RWPE1 (cell line): Measurements from ENCODE around the gene TMED8.

Experiments
- CTCF ChIA-PET: fragments of 350-600 bp; sonication (Branson Sonifier 250); formaldehyde crosslinking; extraction: SDS; loops from one replicate; lab custom pipeline; 2021; lab: Yijun Ruan, JAX
- POLR2A ChIA-PET: fragments of 400-600 bp; formaldehyde crosslinking; extraction: SDS; loops from one replicate; lab custom pipeline; 2020; ENCODE audit warnings: antibody characterized with exemption; ENCODE audit not compliant: low non-redundant PET; lab: Yijun Ruan, JAX
- DNase-seq: peaks from one replicate; pipeline ENCODE4 v3.0.0; 2012; ENCODE audit warnings: low spot score
- H3K27ac ChIP-seq: fragments of 450-650 bp; 2 replicates; pipeline ENCODE4 v1.5.1; 2017
- CTCF ChIP-seq: fragments of 450-650 bp; conservative IDR thresholded peaks from 2 replicates; pipeline ENCODE4 v1.5.1; 2017; ENCODE audit warnings: low read depth, mild to moderate bottlenecking

TMED8 gene

GRCh38 chr14:77314539-77315457 is 62.1 kb downstream of the TMED8 start:
- ChIA-PET POLR2A (no interaction called here), CTCF (interaction anchor here (0.6 to 2.6 kb wide), 9 partner anchors 7 to 439 kb away, joined by 3 to 49 read pairs (median 5); no protein-coding TSS in a partner anchor)
- H3K27ac ChIP-seq = peak overlapping the region; percentile 88
- DNase-seq = no peak
- TF ChIP-seq CTCF = no peak

- ChIA-PET POLR2A (interaction anchor here (0.5 kb wide), 1 partner anchor 44 kb away, joined by 6 read pairs; no protein-coding TSS in a partner anchor), CTCF (interaction anchor here (1.7 kb wide), 1 partner anchor 13 kb away, joined by 6 read pairs; no protein-coding TSS in a partner anchor)
- no peak for TF ChIP-seq CTCF
- DNase-seq = peak; percentile 71
- peak overlapping the region; percentile 88 for H3K27ac ChIP-seq
These were observed 62.9 kb downstream of the TMED8 start for GRCh38 chr14:77314043-77314442.

- peak overlapping the region; percentile 88 for H3K27ac ChIP-seq
- CTCF ChIA-PET = interaction anchor here (1.7 kb wide), 1 partner anchor 12 kb away, joined by 6 read pairs; no protein-coding TSS in a partner anchor
- TF ChIP-seq CTCF = no peak
- POLR2A ChIA-PET = interaction anchor here (0.5 kb wide), 1 partner anchor 43 kb away, joined by 6 read pairs; no protein-coding TSS in a partner anchor
- DNase-seq = no peak
These were observed 63.5 kb downstream of the TMED8 start for GRCh38 chr14:77313371-77313770.

GRCh38 chr14:77311217-77311616 is 65.7 kb downstream of the TMED8 start:
- POLR2A ChIA-PET = no interaction called here
- CTCF ChIA-PET = interaction anchor here (0.7 kb wide), 1 partner anchor 10 kb away, joined by 3 read pairs; no protein-coding TSS in a partner anchor
- TF ChIP-seq CTCF = no peak
- DNase-seq = no peak
- H3K27ac ChIP-seq = no peak overlapping the region; the same call in 1 of the 2 replicates

GRCh38 chr14:77310026-77310425 is 66.9 kb downstream of the TMED8 start:
- 0 out of 2 replicates have a peak overlapping the region, but pooled peaks have one; percentile 8 for H3K27ac ChIP-seq
- POLR2A ChIA-PET = no interaction called here
- TF ChIP-seq CTCF = no peak
- CTCF ChIA-PET = no interaction called here
- no peak for DNase-seq

- H3K27ac ChIP-seq = no peak overlapping the region
- ChIA-PET POLR2A (no interaction called here), CTCF (no interaction called here)
- no peak for TF ChIP-seq CTCF
- DNase-seq = no peak
These were observed 67.8 kb downstream of the TMED8 start for GRCh38 chr14:77309131-77309530.
